A549 (cell line): ENCODE measurements around the gene ARHGEF28. TPM values are rescaled to one million over a fixed set of nuclear protein-coding genes. Genes with fewer than 3 reads are reported as not detected.

Source experiments
- ATAC-seq, 2 experiments: fragments of 200-7000 bp in 1 of 2; fragments of >200 bp in 1 of 2; cut with Nextera tagmentation in 1 of 2; cut with Tn5 transposase in 1 of 2; 3 replicates each; pipeline versions ENCODE4 v1.8.0 to v1.9.1; 2018 to 2020; ENCODE audit warnings: mild to moderate bottlenecking in 1 of 2, moderate library complexity in 1 of 2
- CTCF ChIA-PET: fragments of 300-600 bp; sonication (Branson Sonifier 250); formaldehyde crosslinking; extraction: SDS; loops from one replicate; lab custom pipeline; 2021; ENCODE audit warnings: antibody characterized with exemption, inconsistent platforms; lab: Yijun Ruan, JAX
- POLR2A ChIA-PET: fragments of 350-600 bp; formaldehyde crosslinking; extraction: SDS; loops from one replicate; lab custom pipeline; 2021; ENCODE audit warnings: antibody characterized with exemption, inconsistent platforms; lab: Yijun Ruan, JAX
- DNase-seq, 2 experiments: peaks; one replicate each; pipeline versions ENCODE4 v3.0.0 to v3.0.0-alpha.2; 2011 to 2016; ENCODE audit warnings: low read depth in 1 of 2, low spot score in 1 of 2
- FAIRE-seq: peaks from 2 replicates; lab custom pipeline; 2011; peaks lifted over from hg19 to GRCh38; lab: Jason Lieb, UNC
- H3K27ac ChIP-seq, 2 experiments: fragments of >200 bp; sonication (Bioruptor Twin); formaldehyde crosslinking; 3 replicates each; pipeline ENCODE4 v1.5.1; 2016 to 2017
- H3K4me1 ChIP-seq: fragments of >200 bp; sonication (Bioruptor Twin); formaldehyde crosslinking; 3 replicates; pipeline ENCODE4 v1.6.1; 2016
- H3K4me2 ChIP-seq: fragments of >200 bp; sonication (Bioruptor Twin); formaldehyde crosslinking; 3 replicates; pipeline ENCODE4 v1.6.1; 2016
- H3K4me3 ChIP-seq: fragments of >200 bp; sonication (Bioruptor Twin); formaldehyde crosslinking; 3 replicates; pipeline ENCODE4 v1.5.1; 2016
- H3K9me3 ChIP-seq: fragments of >200 bp; sonication (Bioruptor Twin); formaldehyde crosslinking; 3 replicates; pipeline ENCODE4 v1.6.1; 2016
- BHLHE40 ChIP-seq: IDR thresholded peaks from 2 replicates; pipeline ENCODE4 v1.6.1; 2012; ENCODE audit warnings: low read depth, low read length, inconsistent platforms
- CBX2 ChIP-seq: fragments of 200-600 bp; sonication (generic); IDR thresholded peaks from 2 replicates; pipeline ENCODE4 v1.6.1; 2016; ENCODE audit warnings: low read depth, mild to moderate bottlenecking, borderline replicate concordance
- CBX8 ChIP-seq: fragments of 200-600 bp; sonication (generic); IDR thresholded peaks from 2 replicates; pipeline ENCODE4 v1.6.1; 2016
- CHD4 ChIP-seq: fragments of 200-600 bp; sonication (generic); IDR thresholded peaks from 2 replicates; pipeline ENCODE4 v1.6.1; 2016; ENCODE audit warnings: antibody characterized with exemption, mild to moderate bottlenecking, borderline replicate concordance
- EP300 ChIP-seq, 2 experiments: fragments of >200 bp; sonication (Bioruptor Twin); formaldehyde crosslinking; IDR thresholded peaks; 2 replicates in 1 of 2; 3 replicates in 1 of 2; pipeline ENCODE4 v1.6.1; 2016 to 2017
- HDAC2 ChIP-seq: fragments of 200-600 bp; sonication (generic); IDR thresholded peaks from 2 replicates; pipeline ENCODE4 v1.6.1; 2016
- HEYL ChIP-seq: fragments of 250-450 bp; sonication (Bioruptor Pico); IDR thresholded peaks from 2 replicates; pipeline ENCODE4 v1.8.0; 2021; ENCODE audit warnings: mild to moderate bottlenecking, moderate library complexity
- HOXB13 ChIP-seq: fragments of 250-450 bp; sonication (Bioruptor Pico); IDR thresholded peaks from 2 replicates; pipeline ENCODE4 v1.5.0; 2020; ENCODE audit warnings: low read depth, mild to moderate bottlenecking, moderate library complexity
- HOXB5 ChIP-seq: fragments of 250-450 bp; sonication (Bioruptor Pico); IDR thresholded peaks from 2 replicates; pipeline ENCODE4 v1.5.0; 2020; ENCODE audit warnings: mild to moderate bottlenecking, moderate library complexity
- KDM1A ChIP-seq: fragments of 200-600 bp; sonication (generic); IDR thresholded peaks from 2 replicates; pipeline ENCODE4 v1.6.1; 2016; ENCODE audit warnings: low read depth, mild to moderate bottlenecking
- MAFK ChIP-seq: fragments of 450-650 bp; IDR thresholded peaks from 2 replicates; pipeline ENCODE4 v1.6.1; 2014; ENCODE audit not compliant: partially characterized antibody
- MAZ ChIP-seq: fragments of 150-350 bp; IDR thresholded peaks from 2 replicates; pipeline ENCODE4 v1.6.1; 2014; ENCODE audit warnings: antibody characterized with exemption, low read depth, low read length, borderline replicate concordance
- PHF8 ChIP-seq: fragments of 200-600 bp; sonication (generic); IDR thresholded peaks from 2 replicates; pipeline ENCODE4 v1.6.1; 2016; ENCODE audit warnings: low read depth, mild to moderate bottlenecking, antibody characterized with exemption, moderate library complexity, borderline replicate concordance
- RARB ChIP-seq: fragments of 250-450 bp; sonication (Bioruptor Pico); IDR thresholded peaks from 2 replicates; pipeline ENCODE4 v1.8.0; 2021; ENCODE audit warnings: mild to moderate bottlenecking, moderate library complexity
- RCOR1 ChIP-seq: fragments of 150-350 bp; IDR thresholded peaks from 2 replicates; pipeline ENCODE4 v1.6.1; 2014; ENCODE audit warnings: antibody characterized with exemption, low read length, low read depth
- RFX5 ChIP-seq: fragments of 450-650 bp; IDR thresholded peaks from 2 replicates; pipeline ENCODE4 v1.7.1; 2014; ENCODE audit warnings: antibody characterized with exemption, mild to moderate bottlenecking, moderate library complexity
- ZFP36 ChIP-seq: fragments of 450-650 bp; IDR thresholded peaks from 2 replicates; pipeline ENCODE4 v1.6.1; 2014; ENCODE audit warnings: borderline replicate concordance; ENCODE audit not compliant: partially characterized antibody
- WGBS: methylation state at CpG from one replicate; pipeline ENCODE4 v1.1.6; 2017; ENCODE audit errors: missing lambda C conversion rate; 5-methylcytosine and 5-hydroxymethylcytosine counted together
- polyA plus RNA-seq, 4 experiments: library from polyadenylated mRNA; depleted of rRNA in 3 of 4; stranded (reverse); fragments of >200 nt; fragmentation: RNase III in 1 of 4; extraction: RNeasy Plus Mini Kit Qiagen cat#74134 plus additional on column Dnase treatment in 1 of 4; gene quantifications; 2 replicates in 3 of 4; 3 replicates in 1 of 4; pipeline ENCODE4 v1.2.3, GENCODE V29; 2011 to 2017
- TF ChIP-seq, protein P1 (sequence below): IDR thresholded peaks from 2 replicates; pipeline ENCODE4 v1.6.1; 2012
- TF ChIP-seq, protein P2 (sequence below): fragments of 200-600 bp; sonication (generic); IDR thresholded peaks from 2 replicates; pipeline ENCODE4 v1.6.1; 2016; ENCODE audit warnings: antibody characterized with exemption, mild to moderate bottlenecking, moderate library complexity
- TF ChIP-seq, protein P3 (sequence below): fragments of 250-450 bp; sonication (Bioruptor Pico); IDR thresholded peaks from 2 replicates; pipeline ENCODE4 v1.5.0; 2021; ENCODE audit warnings: mild to moderate bottlenecking, moderate library complexity, borderline replicate concordance
- TF ChIP-seq, protein P4 (sequence below): fragments of >200 bp; sonication (Bioruptor Twin); formaldehyde crosslinking; IDR thresholded peaks from 2 replicates; pipeline ENCODE4 v1.6.1; 2016

Gene ARHGEF28
- polyA plus RNA-seq, 2 of the 4 experiments (the other 2 are of a cell fraction) = 17.0 to 22.3 TPM

DNA sequence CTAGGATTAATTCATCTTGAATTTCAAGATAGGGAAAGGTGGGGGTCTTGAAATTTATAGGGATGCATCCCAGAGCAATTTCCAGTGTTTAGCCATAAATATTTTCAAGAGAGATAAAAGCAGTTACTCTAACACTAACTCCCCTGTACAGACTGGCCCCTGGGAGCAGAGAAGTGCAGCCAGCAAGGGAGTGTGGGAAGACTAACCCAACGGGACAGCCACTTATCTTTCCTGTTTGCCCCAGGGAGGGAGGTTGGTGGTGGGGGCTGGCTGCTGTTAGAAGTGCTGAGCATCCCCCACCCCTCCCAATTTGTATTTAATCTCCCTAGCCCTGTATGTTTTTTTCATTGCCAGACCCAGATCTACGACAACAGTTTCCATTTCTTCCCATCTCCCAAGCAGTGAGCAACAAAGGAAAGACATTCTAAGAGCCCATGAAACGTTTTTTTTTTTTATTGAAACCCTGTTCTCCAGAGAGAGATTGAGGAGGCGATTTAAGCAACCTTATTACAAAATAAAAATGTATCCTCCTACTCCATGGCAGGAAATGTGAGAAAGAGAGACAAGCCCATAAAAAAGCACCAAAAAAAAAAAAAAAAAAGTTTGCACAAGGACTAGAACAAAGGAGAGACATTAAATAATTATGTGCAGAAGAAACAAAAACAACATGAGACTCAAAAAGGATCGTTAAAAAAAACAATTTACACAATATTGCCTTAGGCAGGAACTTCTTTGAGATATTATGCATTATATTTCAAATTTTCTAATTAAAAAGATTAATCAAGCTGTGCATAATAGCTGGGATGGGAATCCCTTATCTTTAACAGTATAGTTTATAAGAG lies 343.4 kb downstream of the ARHGEF28 start:
- TF ChIP-seq HOXB5 (CRISPR knock-in tag) (no peak), HEYL (CRISPR knock-in tag) (no peak), MAZ (no peak), HDAC2 (no peak), CBX2 (no peak), PHF8 (no peak), KDM1A (no peak), HOXB13 (CRISPR knock-in tag) (no peak), CHD4 (no peak), RCOR1 (no peak), EP300 (IDR thresholded peaks at IDR 0.05) (no peak), RARB (CRISPR knock-in tag) (no peak), MAFK (no peak), ZFP36 (no peak), CBX8 (no peak), BHLHE40 (no peak)
- TF ChIP-seq, protein P1, sequence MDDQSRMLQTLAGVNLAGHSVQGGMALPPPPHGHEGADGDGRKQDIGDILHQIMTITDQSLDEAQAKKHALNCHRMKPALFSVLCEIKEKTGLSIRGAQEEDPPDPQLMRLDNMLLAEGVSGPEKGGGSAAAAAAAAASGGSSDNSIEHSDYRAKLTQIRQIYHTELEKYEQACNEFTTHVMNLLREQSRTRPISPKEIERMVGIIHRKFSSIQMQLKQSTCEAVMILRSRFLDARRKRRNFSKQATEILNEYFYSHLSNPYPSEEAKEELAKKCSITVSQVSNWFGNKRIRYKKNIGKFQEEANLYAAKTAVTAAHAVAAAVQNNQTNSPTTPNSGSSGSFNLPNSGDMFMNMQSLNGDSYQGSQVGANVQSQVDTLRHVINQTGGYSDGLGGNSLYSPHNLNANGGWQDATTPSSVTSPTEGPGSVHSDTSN = no peak
- TF ChIP-seq, protein P2, sequence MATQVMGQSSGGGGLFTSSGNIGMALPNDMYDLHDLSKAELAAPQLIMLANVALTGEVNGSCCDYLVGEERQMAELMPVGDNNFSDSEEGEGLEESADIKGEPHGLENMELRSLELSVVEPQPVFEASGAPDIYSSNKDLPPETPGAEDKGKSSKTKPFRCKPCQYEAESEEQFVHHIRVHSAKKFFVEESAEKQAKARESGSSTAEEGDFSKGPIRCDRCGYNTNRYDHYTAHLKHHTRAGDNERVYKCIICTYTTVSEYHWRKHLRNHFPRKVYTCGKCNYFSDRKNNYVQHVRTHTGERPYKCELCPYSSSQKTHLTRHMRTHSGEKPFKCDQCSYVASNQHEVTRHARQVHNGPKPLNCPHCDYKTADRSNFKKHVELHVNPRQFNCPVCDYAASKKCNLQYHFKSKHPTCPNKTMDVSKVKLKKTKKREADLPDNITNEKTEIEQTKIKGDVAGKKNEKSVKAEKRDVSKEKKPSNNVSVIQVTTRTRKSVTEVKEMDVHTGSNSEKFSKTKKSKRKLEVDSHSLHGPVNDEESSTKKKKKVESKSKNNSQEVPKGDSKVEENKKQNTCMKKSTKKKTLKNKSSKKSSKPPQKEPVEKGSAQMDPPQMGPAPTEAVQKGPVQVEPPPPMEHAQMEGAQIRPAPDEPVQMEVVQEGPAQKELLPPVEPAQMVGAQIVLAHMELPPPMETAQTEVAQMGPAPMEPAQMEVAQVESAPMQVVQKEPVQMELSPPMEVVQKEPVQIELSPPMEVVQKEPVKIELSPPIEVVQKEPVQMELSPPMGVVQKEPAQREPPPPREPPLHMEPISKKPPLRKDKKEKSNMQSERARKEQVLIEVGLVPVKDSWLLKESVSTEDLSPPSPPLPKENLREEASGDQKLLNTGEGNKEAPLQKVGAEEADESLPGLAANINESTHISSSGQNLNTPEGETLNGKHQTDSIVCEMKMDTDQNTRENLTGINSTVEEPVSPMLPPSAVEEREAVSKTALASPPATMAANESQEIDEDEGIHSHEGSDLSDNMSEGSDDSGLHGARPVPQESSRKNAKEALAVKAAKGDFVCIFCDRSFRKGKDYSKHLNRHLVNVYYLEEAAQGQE = no peak
- TF ChIP-seq, protein P3, sequence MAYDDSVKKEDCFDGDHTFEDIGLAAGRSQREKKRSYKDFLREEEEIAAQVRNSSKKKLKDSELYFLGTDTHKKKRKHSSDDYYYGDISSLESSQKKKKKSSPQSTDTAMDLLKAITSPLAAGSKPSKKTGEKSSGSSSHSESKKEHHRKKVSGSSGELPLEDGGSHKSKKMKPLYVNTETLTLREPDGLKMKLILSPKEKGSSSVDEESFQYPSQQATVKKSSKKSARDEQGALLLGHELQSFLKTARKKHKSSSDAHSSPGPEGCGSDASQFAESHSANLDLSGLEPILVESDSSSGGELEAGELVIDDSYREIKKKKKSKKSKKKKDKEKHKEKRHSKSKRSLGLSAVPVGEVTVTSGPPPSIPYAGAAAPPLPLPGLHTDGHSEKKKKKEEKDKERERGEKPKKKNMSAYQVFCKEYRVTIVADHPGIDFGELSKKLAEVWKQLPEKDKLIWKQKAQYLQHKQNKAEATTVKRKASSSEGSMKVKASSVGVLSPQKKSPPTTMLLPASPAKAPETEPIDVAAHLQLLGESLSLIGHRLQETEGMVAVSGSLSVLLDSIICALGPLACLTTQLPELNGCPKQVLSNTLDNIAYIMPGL = no peak
- Histone ChIP-seq H3K4me3 (no peak overlapping the region), H3K9me3 (no peaks in the 10 kb centered on the region), H3K4me2 (no peak overlapping the region), H3K4me1 (no peaks in the 10 kb centered on the region), H3K27ac (no peak overlapping the region)
- ChIA-PET CTCF (interaction anchor here (0.6 kb wide), 1 partner anchor 15 kb away, joined by 3 read pairs; no protein-coding TSS in a partner anchor), POLR2A (no interaction called here)
- FAIRE-seq (no peak), DNase-seq (no peak), ATAC-seq (no peak)
- 15% methylated on average over 5 of the region's 5 CpGs for WGBS

DNA sequence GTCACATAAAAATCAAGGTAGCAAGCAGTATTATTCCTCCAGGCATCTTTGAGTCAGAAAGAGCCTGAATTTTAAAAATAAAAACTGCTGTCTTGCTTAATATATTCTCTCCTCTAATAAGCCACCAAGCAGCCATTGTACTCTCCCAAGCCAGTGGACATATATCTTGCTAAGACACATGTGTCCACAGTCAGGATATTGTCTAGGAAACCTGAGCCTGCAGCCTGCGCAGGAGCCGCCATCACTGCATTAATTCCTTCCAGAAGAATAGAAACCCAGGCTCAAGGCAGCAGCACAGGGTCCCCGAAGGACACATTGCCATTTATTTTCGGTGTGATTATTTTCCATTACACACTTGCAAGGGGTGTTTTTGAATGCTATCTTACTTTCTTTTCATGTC lies 345.3 kb downstream of the ARHGEF28 start:
- TF ChIP-seq RFX5 = no peak
- TF ChIP-seq, protein P4, sequence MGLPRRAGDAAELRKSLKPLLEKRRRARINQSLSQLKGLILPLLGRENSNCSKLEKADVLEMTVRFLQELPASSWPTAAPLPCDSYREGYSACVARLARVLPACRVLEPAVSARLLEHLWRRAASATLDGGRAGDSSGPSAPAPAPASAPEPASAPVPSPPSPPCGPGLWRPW = no peak
- no peak for TF ChIP-seq RARB (CRISPR knock-in tag)
- TF ChIP-seq, all 56 proteins: peak for 0
- ATAC-seq (no peak), DNase-seq (no peak), FAIRE-seq (no peak)
- CTCF ChIA-PET = interaction anchor here (0.7 kb wide), 1 partner anchor 11 kb away, joined by 3 read pairs; no protein-coding TSS in a partner anchor
- POLR2A ChIA-PET = no interaction called here
- Histone ChIP-seq H3K9me3 (no peaks in the 10 kb centered on the region), H3K27ac (no peak overlapping the region), H3K4me1 (no peaks in the 10 kb centered on the region), H3K4me2 (no peak overlapping the region), H3K4me3 (no peak overlapping the region)
- WGBS = 66% methylated on average over 4 of the region's 4 CpGs
